GM12878 (cell line): Measurements from ENCODE around the gene RPS3. TPM values are rescaled to one million over a fixed set of nuclear protein-coding genes. Genes with fewer than 3 reads are reported as not detected.

Experiments
- ATAC-seq: fragments of 200-7000 bp; cut with Tn5 transposase; 3 replicates; pipeline ENCODE4 v1.9.1; 2020; ENCODE audit warnings: mild to moderate bottlenecking, moderate library complexity
- BruUV-seq: library from RNA; stranded (reverse); fragments of 400-500 nt; replicated peaks from 2 replicates; lab custom pipeline; 2021; lab: Mats Ljungman, UMichigan
- CTCF ChIA-PET: fragments of 300-600 bp; sonication (Branson Sonifier 250); formaldehyde crosslinking; extraction: SDS; loops from one replicate; lab custom pipeline; 2021; ENCODE audit warnings: inconsistent platforms; lab: Yijun Ruan, JAX
- POLR2A ChIA-PET: fragments of 350-600 bp; formaldehyde crosslinking; extraction: SDS; loops from one replicate; lab custom pipeline; 2021; ENCODE audit warnings: inconsistent platforms; lab: Charles Lee
- RAD21 ChIA-PET: fragments of 300-600 bp; sonication (Branson Sonifier 250); formaldehyde crosslinking; loops from one replicate; lab custom pipeline; 2023; ENCODE audit warnings: antibody characterized with exemption; ENCODE audit not compliant: unreplicated experiment; lab: Charles Lee
- SMC1A ChIA-PET: fragments of 300-600 bp; sonication (Branson Sonifier 250); formaldehyde crosslinking; loops from one replicate; lab custom pipeline; 2023; ENCODE audit not compliant: unreplicated experiment, uncharacterized antibody; lab: Charles Lee
- DNase-seq: peaks from one replicate; pipeline ENCODE4 v3.0.0-alpha.2; 2011; ENCODE audit warnings: low read depth, low spot score
- FAIRE-seq: peaks from 3 replicates; lab custom pipeline; 2011; peaks lifted over from hg19 to GRCh38; lab: Jason Lieb, UNC
- H2AFZ ChIP-seq: 2 replicates; pipeline ENCODE4 v1.6.0; 2011; ENCODE audit warnings: low read depth, low read length, control low read depth; ENCODE audit not compliant: control insufficient read depth
- H3K27ac ChIP-seq: 2 replicates; pipeline ENCODE4 v1.5.1; 2011; ENCODE audit warnings: control low read depth; ENCODE audit not compliant: control insufficient read depth, insufficient read depth
- H3K27me3 ChIP-seq, 2 experiments: replicated peaks in 1 of 2; 2 replicates each; pipeline versions ENCODE4 v1.6.0 to v1.6.1; 2011; ENCODE audit warnings: low read length in 1 of 2; ENCODE audit not compliant: control insufficient read depth in 2 of 2, insufficient read depth in 2 of 2
- H3K36me3 ChIP-seq, 2 experiments: 2 replicates each; pipeline ENCODE4 v1.5.1; 2011; ENCODE audit warnings: low read length in 1 of 2; ENCODE audit not compliant: control insufficient read depth in 2 of 2, insufficient read depth in 2 of 2
- H3K4me1 ChIP-seq: 2 replicates; pipeline ENCODE4 v1.6.1; 2011; ENCODE audit warnings: mild to moderate bottlenecking, low read length, moderate library complexity, mixed read lengths; ENCODE audit not compliant: control insufficient read depth, insufficient read depth
- H3K4me2 ChIP-seq: 2 replicates; pipeline ENCODE4 v1.6.0; 2011; ENCODE audit warnings: control low read depth; ENCODE audit not compliant: control insufficient read depth, insufficient read depth
- H3K4me3 ChIP-seq: fragments of 200-600 bp; sonication (generic); 2 replicates; pipeline ENCODE4 v1.5.1; 2016
- H3K79me2 ChIP-seq: 2 replicates; pipeline ENCODE4 v1.6.0; 2011; ENCODE audit warnings: low read length; ENCODE audit not compliant: control insufficient read depth, insufficient read depth
- H3K9ac ChIP-seq: 2 replicates; pipeline ENCODE4 v1.8.0; 2011; ENCODE audit warnings: low read length, control low read depth, mixed read lengths; ENCODE audit not compliant: control insufficient read depth, insufficient read depth
- H3K9me3 ChIP-seq: replicated peaks from 3 replicates; pipeline ENCODE4 v1.5.1; 2011; ENCODE audit warnings: mild to moderate bottlenecking, low read length; ENCODE audit not compliant: control insufficient read depth, insufficient read depth
- H4K20me1 ChIP-seq: 2 replicates; pipeline ENCODE4 v1.6.0; 2011; ENCODE audit not compliant: control insufficient read depth, insufficient read depth
- ASH2L ChIP-seq: fragments of 300-600, 200-600 bp; sonication (generic); IDR thresholded peaks from 2 replicates; pipeline ENCODE4 v1.6.1; 2017; ENCODE audit warnings: low read depth, mild to moderate bottlenecking, borderline replicate concordance
- ETV6 ChIP-seq, 2 experiments: fragments of 450-650 bp in 1 of 2; IDR thresholded peaks in 1 of 2; conservative IDR thresholded peaks in 1 of 2; 2 replicates each; pipeline ENCODE4 v1.6.1; 2014; ENCODE audit warnings: antibody characterized with exemption in 1 of 2, borderline replicate concordance in 1 of 2, low read depth in 1 of 2, mild to moderate bottlenecking in 1 of 2, moderate library complexity in 1 of 2
- RAD21 ChIP-seq: IDR thresholded peaks from 2 replicates; pipeline ENCODE4 v1.6.1; 2011; ENCODE audit warnings: mild to moderate bottlenecking, low read depth, low read length, moderate library complexity; ENCODE audit not compliant: insufficient read depth
- RFX5 ChIP-seq: IDR thresholded peaks from 2 replicates; pipeline ENCODE4 v1.6.1; 2011; ENCODE audit warnings: low read depth, low read length, improper control_type of control experiment
- SMC3 ChIP-seq: IDR thresholded peaks from 2 replicates; pipeline ENCODE4 v1.6.1; 2011; ENCODE audit warnings: low read length, improper control_type of control experiment, borderline replicate concordance
- TCF12 ChIP-seq: IDR thresholded peaks from 2 replicates; pipeline ENCODE4 v1.6.1; 2011; ENCODE audit warnings: low read depth, mild to moderate bottlenecking, low read length
- ZZZ3 ChIP-seq: IDR thresholded peaks from 2 replicates; pipeline ENCODE4 v1.6.1; 2011; ENCODE audit warnings: low read depth; ENCODE audit not compliant: control insufficient read depth, insufficient read length
- WGBS: methylation state at CpG from one replicate; pipeline ENCODE4 v1.1.6; 2016; ENCODE audit warnings: low lambda C conversion rate; ENCODE audit not compliant: insufficient replicate concordance, insufficient coverage; ENCODE audit errors: missing lambda C conversion rate; 5-methylcytosine and 5-hydroxymethylcytosine counted together
- in situ Hi-C: fragments of 300-500 bp; cut with MboI; formaldehyde crosslinking; loops from 9 replicates; pipeline ENCODE4 v1.14.3; 2018; ENCODE audit warnings: mixed read lengths
- intact Hi-C: fragments of 100-400 bp; cut with micrococcal nuclease; formaldehyde crosslinking; loops from one replicate; pipeline ENCODE4 v1.14.2; 2022; ENCODE audit not compliant: unreplicated experiment
- polyA plus RNA-seq, 11 experiments: library from polyadenylated mRNA; depleted of rRNA in 4 of 11; unstranded in 6 of 11; stranded (reverse) in 5 of 11; fragments of >200 nt; fragmentation: Nextera tagmentation in 4 of 11; fragmentation: Illumina TruSeq in 1 of 11; extraction: Ambion mirVana in 4 of 11; extraction: Trizol in 1 of 11; gene quantifications; 1 replicate in 1 of 11; 2 replicates in 10 of 11; pipeline versions ENCODE4 v1.2.1 to v1.2.3, GENCODE V29; 2011 to 2016; ENCODE audit warnings: inconsistent platforms in 2 of 11, missing spikeins in 2 of 11, low read depth in 1 of 11
- total RNA-seq, 4 experiments: library from RNA; depleted of rRNA in 3 of 4; stranded (reverse); fragments of >200 nt in 3 of 4; fragmentation: Illumina TruSeq in 1 of 4; extraction: Trizol in 1 of 4; gene quantifications; 2 replicates each; pipeline versions ENCODE4 v1.2.1 to v1.2.3, GENCODE V29; 2013 to 2021
- TF ChIP-seq, protein P1 (sequence below): fragments of 450-650 bp; IDR thresholded peaks from 2 replicates; pipeline ENCODE4 v1.6.1; 2017; ENCODE audit warnings: mild to moderate bottlenecking, moderate library complexity

Gene RPS3
- total and polyA plus RNA-seq, 10 of the 15 experiments (the other 5 are each of a cell fraction or from before 2014, with no cell fraction given), result 2,127 to 9,556 (median 4,327) TPM

GRCh38 chr11:75369560-75370255 is 29.6 kb upstream of the RPS3 start:
- H3K27me3 ChIP-seq, result no peaks in the 10 kb centered on the region; a peak in 1 of 4 replicates
- H3K4me2 ChIP-seq, result no peak overlapping the region
- H3K79me2 ChIP-seq, result no peaks in the 10 kb centered on the region
- BruUV-seq, result no TSS peak
- FAIRE-seq (no peak), DNase-seq (no peak), ATAC-seq (no peak)
- no peaks in the 10 kb centered on the region; the same call in 2 of the 3 replicates for H3K9me3 ChIP-seq
- H3K36me3 ChIP-seq, result no peaks in the 10 kb centered on the region
- RAD21 ChIA-PET, result interaction anchor here (0.7 kb wide), 1 partner anchor 1220 kb away, joined by 3 read pairs; no protein-coding TSS in a partner anchor
- H3K4me3 ChIP-seq, result no peak overlapping the region
- 27% methylated on average over 6 of the region's 6 CpGs for WGBS
- intact Hi-C loops, result no loop called here
- H4K20me1 ChIP-seq, result no peaks in the 10 kb centered on the region
- CTCF ChIA-PET, result interaction anchor here (0.5 to 1.2 kb wide), 3 partner anchors 12 to 107 kb away, joined by 3 to 7 read pairs (median 3); no protein-coding TSS in a partner anchor
- in situ Hi-C loops, result no loop called here
- no peak overlapping the region for H2AFZ ChIP-seq
- H3K4me1 ChIP-seq, result no peaks in the 10 kb centered on the region
- POLR2A ChIA-PET, result no interaction called here
- no peak overlapping the region for H3K27ac ChIP-seq
- TF ChIP-seq RAD21, result no peak
- SMC1A ChIA-PET, result interaction anchor here (0.6 to 0.9 kb wide), 2 partner anchors 90 to 276 kb away, joined by 3 to 7 read pairs; no protein-coding TSS in a partner anchor
- H3K9ac ChIP-seq, result no peak overlapping the region

GRCh38 chr11:75371949-75372876 is 27.1 kb upstream of the RPS3 start:
- no peak overlapping the region for H3K4me3 ChIP-seq
- no peaks in the 10 kb centered on the region for H3K36me3 ChIP-seq
- CTCF ChIA-PET, result interaction anchor here (0.6 to 1.5 kb wide), 6 partner anchors 10 to 92 kb away, joined by 3 to 5 read pairs (median 3); no protein-coding TSS in a partner anchor
- H3K27me3 ChIP-seq, result no peaks in the 10 kb centered on the region; a peak in 2 of 4 replicates
- intact Hi-C loops (no loop called here), in situ Hi-C loops (no loop called here)
- RAD21 ChIA-PET, result interaction anchor here (0.5 to 1.9 kb wide), 3 partner anchors 11 to 89 kb away, joined by 3 to 4 read pairs (median 3); no protein-coding TSS in a partner anchor
- no peak overlapping the region for H2AFZ ChIP-seq
- no peak for FAIRE-seq
- SMC1A ChIA-PET, result interaction anchor here (0.7 to 2.0 kb wide), 6 partner anchors 10 to 92 kb away, joined by 3 to 7 read pairs (median 4); no protein-coding TSS in a partner anchor
- DNase-seq, result no peak
- no peak overlapping the region for H3K4me2 ChIP-seq
- WGBS, result 32% methylated on average over 8 of the region's 8 CpGs
- no peaks in the 10 kb centered on the region; the same call in 2 of the 3 replicates for H3K9me3 ChIP-seq
- no peaks in the 10 kb centered on the region for H3K4me1 ChIP-seq
- H3K79me2 ChIP-seq, result no peaks in the 10 kb centered on the region
- no TSS peak for BruUV-seq
- POLR2A ChIA-PET, result interaction anchor here (1.4 kb wide), 1 partner anchor 26 kb away, joined by 3 read pairs; no protein-coding TSS in a partner anchor
- no peak for ATAC-seq
- H3K27ac ChIP-seq, result no peak overlapping the region
- no peak overlapping the region for H3K9ac ChIP-seq
- no peaks in the 10 kb centered on the region for H4K20me1 ChIP-seq
- TF ChIP-seq RFX5 (no peak), ETV6 (conservative IDR thresholded peaks at IDR 0.05 in 1 of 2, IDR thresholded peaks at IDR 0.05 in 1 of 2; ENCODE audit: borderline replicate concordance in 1 of 2, low read depth in 1 of 2) (no peak), TCF12 (no peak), ZZZ3 (no peak), ASH2L (no peak), SMC3 (no peak)
- TF ChIP-seq, protein P1, sequence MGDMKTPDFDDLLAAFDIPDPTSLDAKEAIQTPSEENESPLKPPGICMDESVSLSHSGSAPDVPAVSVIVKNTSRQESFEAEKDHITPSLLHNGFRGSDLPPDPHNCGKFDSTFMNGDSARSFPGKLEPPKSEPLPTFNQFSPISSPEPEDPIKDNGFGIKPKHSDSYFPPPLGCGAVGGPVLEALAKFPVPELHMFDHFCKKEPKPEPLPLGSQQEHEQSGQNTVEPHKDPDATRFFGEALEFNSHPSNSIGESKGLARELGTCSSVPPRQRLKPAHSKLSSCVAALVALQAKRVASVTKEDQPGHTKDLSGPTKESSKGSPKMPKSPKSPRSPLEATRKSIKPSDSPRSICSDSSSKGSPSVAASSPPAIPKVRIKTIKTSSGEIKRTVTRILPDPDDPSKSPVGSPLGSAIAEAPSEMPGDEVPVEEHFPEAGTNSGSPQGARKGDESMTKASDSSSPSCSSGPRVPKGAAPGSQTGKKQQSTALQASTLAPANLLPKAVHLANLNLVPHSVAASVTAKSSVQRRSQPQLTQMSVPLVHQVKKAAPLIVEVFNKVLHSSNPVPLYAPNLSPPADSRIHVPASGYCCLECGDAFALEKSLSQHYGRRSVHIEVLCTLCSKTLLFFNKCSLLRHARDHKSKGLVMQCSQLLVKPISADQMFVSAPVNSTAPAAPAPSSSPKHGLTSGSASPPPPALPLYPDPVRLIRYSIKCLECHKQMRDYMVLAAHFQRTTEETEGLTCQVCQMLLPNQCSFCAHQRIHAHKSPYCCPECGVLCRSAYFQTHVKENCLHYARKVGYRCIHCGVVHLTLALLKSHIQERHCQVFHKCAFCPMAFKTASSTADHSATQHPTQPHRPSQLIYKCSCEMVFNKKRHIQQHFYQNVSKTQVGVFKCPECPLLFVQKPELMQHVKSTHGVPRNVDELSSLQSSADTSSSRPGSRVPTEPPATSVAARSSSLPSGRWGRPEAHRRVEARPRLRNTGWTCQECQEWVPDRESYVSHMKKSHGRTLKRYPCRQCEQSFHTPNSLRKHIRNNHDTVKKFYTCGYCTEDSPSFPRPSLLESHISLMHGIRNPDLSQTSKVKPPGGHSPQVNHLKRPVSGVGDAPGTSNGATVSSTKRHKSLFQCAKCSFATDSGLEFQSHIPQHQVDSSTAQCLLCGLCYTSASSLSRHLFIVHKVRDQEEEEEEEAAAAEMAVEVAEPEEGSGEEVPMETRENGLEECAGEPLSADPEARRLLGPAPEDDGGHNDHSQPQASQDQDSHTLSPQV, result no peak
